OCI-LY7 (cell line): ENCODE results near the gene SMYD3. TPM values are rescaled to one million over a fixed set of nuclear protein-coding genes. Genes with fewer than 3 reads are reported as not detected.

ENCODE experiments used
- BruUV-seq: library from RNA; stranded (reverse); fragments of 400-500 nt; replicated peaks from 2 replicates; lab custom pipeline; 2021; lab: Mats Ljungman, UMichigan
- CTCF ChIA-PET: fragments of 300-600 bp; sonication (Branson Sonifier 250); formaldehyde crosslinking; loops from one replicate; lab custom pipeline; 2022; ENCODE audit warnings: antibody characterized with exemption; ENCODE audit not compliant: unreplicated experiment; lab: Charles Lee
- POLR2A ChIA-PET: fragments of 300-600 bp; sonication (Branson Sonifier 250); formaldehyde crosslinking; loops from one replicate; lab custom pipeline; 2022; ENCODE audit warnings: antibody characterized with exemption; lab: Charles Lee
- DNase-seq: peaks from one replicate; pipeline ENCODE4 v3.0.0-alpha.2; 2015; ENCODE audit warnings: low spot score
- H2AFZ ChIP-seq: fragments of 200-600 bp; sonication (generic), shearing (Covaris generic); 2 replicates; pipeline ENCODE4 v1.6.1; 2014; ENCODE audit warnings: mild to moderate bottlenecking, antibody characterized with exemption, low read length, moderate library complexity
- H3K27ac ChIP-seq: fragments of 200-600 bp; sonication (generic); 2 replicates; pipeline ENCODE4 v1.5.1; 2014; ENCODE audit warnings: mixed run types, low read depth, mild to moderate bottlenecking, moderate library complexity, low read length, inconsistent platforms; ENCODE audit not compliant: poor library complexity, severe bottlenecking
- H3K36me3 ChIP-seq: fragments of 200-600 bp; sonication (generic); 2 replicates; pipeline ENCODE4 v1.6.1; 2014; ENCODE audit warnings: mild to moderate bottlenecking, antibody characterized with exemption, low read length, moderate library complexity, mixed read lengths; ENCODE audit not compliant: insufficient read depth
- H3K4me1 ChIP-seq: fragments of 200-600 bp; sonication (generic); 2 replicates; pipeline ENCODE4 v1.5.1; 2014; ENCODE audit warnings: mild to moderate bottlenecking, low read length; ENCODE audit not compliant: insufficient read depth, poor library complexity, severe bottlenecking
- H3K4me2 ChIP-seq: fragments of 200-600 bp; sonication (generic); 2 replicates; pipeline ENCODE4 v1.6.1; 2014; ENCODE audit warnings: mild to moderate bottlenecking, low read length
- H3K4me3 ChIP-seq: fragments of 200-600 bp; sonication (generic); 2 replicates; pipeline ENCODE4 v1.5.1; 2014; ENCODE audit warnings: mild to moderate bottlenecking, low read depth, low read length; ENCODE audit not compliant: poor library complexity, severe bottlenecking
- H3K79me2 ChIP-seq: fragments of 200-600 bp; sonication (generic); 2 replicates; pipeline ENCODE4 v1.6.1; 2016; ENCODE audit warnings: low read depth, mild to moderate bottlenecking, low read length, moderate library complexity, mixed read lengths; ENCODE audit not compliant: insufficient read depth
- H3K9me2 ChIP-seq: fragments of 200-600 bp; sonication (generic); 2 replicates; pipeline ENCODE4 v1.6.1; 2016; ENCODE audit warnings: mild to moderate bottlenecking, low read length, mixed read lengths; ENCODE audit not compliant: insufficient read depth
- H3K9me3 ChIP-seq: fragments of 200-600 bp; sonication (generic); 2 replicates; pipeline ENCODE4 v1.6.1; 2014; ENCODE audit warnings: mild to moderate bottlenecking, mixed run types, low read length, mixed read lengths
- H4K20me1 ChIP-seq: fragments of 200-600 bp; sonication (generic); 2 replicates; pipeline ENCODE4 v1.6.1; 2014; ENCODE audit warnings: mild to moderate bottlenecking, antibody characterized with exemption, low read length, moderate library complexity, mixed read lengths; ENCODE audit not compliant: insufficient read depth
- CTCF ChIP-seq: fragments of 200-600 bp; sonication (generic); conservative IDR thresholded peaks from 2 replicates; pipeline ENCODE4 v1.5.1; 2014; ENCODE audit warnings: mild to moderate bottlenecking, antibody characterized with exemption, low read length, moderate library complexity, mixed read lengths
- EZH2phosphoT487 ChIP-seq: fragments of 200-600 bp; sonication (generic); IDR thresholded peaks from 2 replicates; pipeline ENCODE4 v1.6.1; 2018; ENCODE audit warnings: low read depth, borderline replicate concordance, mild to moderate bottlenecking, mixed run types, antibody characterized with exemption, low read length, moderate library complexity, mixed read lengths
- intact Hi-C: fragments of 100-400 bp; cut with micrococcal nuclease; formaldehyde crosslinking; loops from one replicate; pipeline ENCODE4 v1.10.0; 2022; ENCODE audit not compliant: unreplicated experiment
- total RNA-seq, 2 experiments: library from RNA; depleted of rRNA in 1 of 2; stranded (reverse); fragments of >200 nt in 1 of 2; shearing (Covaris generic) in 1 of 2; gene quantifications; 2 replicates each; pipeline ENCODE4 v1.2.3, GENCODE V29; 2014 to 2022

SMYD3 gene
- total RNA-seq, 2 experiments from 2014 or later = 28.9 to 34.5 TPM

- no peak overlapping the region for H3K27ac ChIP-seq
- no peak overlapping the region for H2AFZ ChIP-seq
- no peak overlapping the region for H3K4me2 ChIP-seq
- H3K36me3 ChIP-seq = no peaks in the 10 kb centered on the region
- ChIA-PET POLR2A (no interaction called here), CTCF (no interaction called here)
- BruUV-seq = no TSS peak
- H3K9me3 ChIP-seq = no peaks in the 10 kb centered on the region
- intact Hi-C loops = no loop called here
- no peak overlapping the region for H3K4me3 ChIP-seq
- DNase-seq = no peak
- H3K9me2 ChIP-seq = no peaks in the 10 kb centered on the region
- no peaks in the 10 kb centered on the region for H4K20me1 ChIP-seq
- TF ChIP-seq EZH2phosphoT487 (no peak), CTCF (no peak)
- H3K79me2 ChIP-seq = no peaks in the 10 kb centered on the region
- H3K4me1 ChIP-seq = no peaks in the 10 kb centered on the region
Measured at GRCh38 chr1:246052603-246053002, 454.5 kb downstream of the SMYD3 start.

DNA sequence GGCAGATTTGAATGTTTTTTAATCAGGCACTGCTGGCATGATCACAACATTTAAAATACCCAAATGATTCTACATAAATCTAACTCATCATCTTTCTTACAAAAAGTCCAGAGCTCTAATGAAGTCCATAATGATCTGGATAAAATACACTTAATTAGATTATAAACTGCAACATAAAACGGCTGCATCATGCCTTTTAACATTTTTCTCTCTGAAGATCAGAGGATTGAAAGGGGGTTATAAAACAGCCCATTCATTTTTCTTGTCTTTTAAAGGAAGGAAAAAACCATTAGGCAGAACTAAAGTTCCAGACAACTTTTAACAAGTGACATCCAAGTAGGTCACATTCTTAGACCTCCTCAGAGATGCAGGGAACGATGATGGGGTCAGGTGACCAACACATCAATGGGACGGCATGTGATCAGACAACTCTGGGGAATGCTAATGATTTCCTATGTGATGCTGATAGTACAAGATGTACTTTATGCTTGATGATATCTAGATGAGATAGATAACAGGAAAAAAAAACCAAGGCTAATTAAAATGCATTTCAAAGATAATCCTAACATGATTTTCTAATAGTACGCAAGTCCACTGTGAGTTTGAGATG lies 455.1 kb downstream of the SMYD3 start:
- H2AFZ ChIP-seq = no peak overlapping the region
- BruUV-seq = no TSS peak
- H3K36me3 ChIP-seq = no peaks in the 10 kb centered on the region
- H4K20me1 ChIP-seq = no peaks in the 10 kb centered on the region
- CTCF ChIA-PET = no interaction called here
- no peak overlapping the region for H3K4me3 ChIP-seq
- H3K9me2 ChIP-seq = no peaks in the 10 kb centered on the region
- intact Hi-C loops = no loop called here
- TF ChIP-seq CTCF (no peak), EZH2phosphoT487 (no peak)
- H3K27ac ChIP-seq = no peak overlapping the region
- no peaks in the 10 kb centered on the region for H3K4me1 ChIP-seq
- DNase-seq = no peak
- no peaks in the 10 kb centered on the region for H3K79me2 ChIP-seq
- no peaks in the 10 kb centered on the region for H3K9me3 ChIP-seq
- POLR2A ChIA-PET = interaction anchor here (1.5 kb wide), 1 partner anchor 16 kb away, joined by 3 read pairs; no protein-coding TSS in a partner anchor
- no peak overlapping the region for H3K4me2 ChIP-seq

DNA sequence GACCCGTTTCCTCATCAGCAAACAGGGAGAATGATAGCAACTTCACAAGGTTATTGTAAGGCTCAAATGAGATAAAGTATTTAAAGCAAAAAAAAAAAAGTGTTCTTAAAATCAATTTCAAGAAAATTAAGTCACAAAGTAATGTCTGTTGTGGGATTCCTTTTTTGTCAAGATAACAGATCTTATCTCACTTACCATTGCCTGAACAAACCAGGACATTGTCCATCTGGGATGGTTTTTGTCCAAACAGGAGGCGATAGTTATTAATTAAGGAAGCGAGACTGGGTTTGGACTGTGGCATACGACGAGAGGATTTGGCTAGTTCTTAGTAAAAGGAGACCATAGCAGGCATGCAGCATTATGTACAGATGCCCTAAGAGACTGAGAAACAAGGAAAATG lies 458.4 kb downstream of the SMYD3 start:
- H2AFZ ChIP-seq = no peak overlapping the region
- H3K9me2 ChIP-seq = no peaks in the 10 kb centered on the region
- no peaks in the 10 kb centered on the region for H3K9me3 ChIP-seq
- TF ChIP-seq CTCF = no peak
- no peaks in the 10 kb centered on the region for H3K4me1 ChIP-seq
- no TSS peak for BruUV-seq
- no peaks in the 10 kb centered on the region for H3K36me3 ChIP-seq
- no peak overlapping the region for H3K4me3 ChIP-seq
- no peak for DNase-seq
- intact Hi-C loops = no loop called here
- ChIA-PET CTCF (no interaction called here), POLR2A (no interaction called here)
- no peak overlapping the region for H3K4me2 ChIP-seq
- no peaks in the 10 kb centered on the region for H4K20me1 ChIP-seq
- no peaks in the 10 kb centered on the region for H3K79me2 ChIP-seq
- no peak overlapping the region for H3K27ac ChIP-seq
